Adrenal gland (tissue), 5 donors: Measurements from ENCODE around the gene HACE1.

Experiments
- POLR2A ChIP-seq, 2 donors: fragments of 450-650 bp; IDR thresholded peaks; one replicate each; pipeline ENCODE4 v1.6.1; 2017; ENCODE audit warnings: antibody characterized with exemption in 2 of 2, mild to moderate bottlenecking in 2 of 2, moderate library complexity in 1 of 2
- TF ChIP-seq, protein P1 (sequence below), 6 experiments: fragments of 450-650 bp in 4 of 6; fragments of 200-600 bp in 2 of 6; sonication (generic) in 1 of 6; IDR thresholded peaks; 1 replicate in 5 of 6; 2 replicates in 1 of 6; pipeline versions ENCODE4 v1.5.1 to v1.8.0; 2016 to 2021; ENCODE audit warnings: antibody characterized with exemption in 6 of 6, mild to moderate bottlenecking in 2 of 6, moderate library complexity in 1 of 6
- donor health status: DM: no; HTN: no; CAD: no.

DNA sequence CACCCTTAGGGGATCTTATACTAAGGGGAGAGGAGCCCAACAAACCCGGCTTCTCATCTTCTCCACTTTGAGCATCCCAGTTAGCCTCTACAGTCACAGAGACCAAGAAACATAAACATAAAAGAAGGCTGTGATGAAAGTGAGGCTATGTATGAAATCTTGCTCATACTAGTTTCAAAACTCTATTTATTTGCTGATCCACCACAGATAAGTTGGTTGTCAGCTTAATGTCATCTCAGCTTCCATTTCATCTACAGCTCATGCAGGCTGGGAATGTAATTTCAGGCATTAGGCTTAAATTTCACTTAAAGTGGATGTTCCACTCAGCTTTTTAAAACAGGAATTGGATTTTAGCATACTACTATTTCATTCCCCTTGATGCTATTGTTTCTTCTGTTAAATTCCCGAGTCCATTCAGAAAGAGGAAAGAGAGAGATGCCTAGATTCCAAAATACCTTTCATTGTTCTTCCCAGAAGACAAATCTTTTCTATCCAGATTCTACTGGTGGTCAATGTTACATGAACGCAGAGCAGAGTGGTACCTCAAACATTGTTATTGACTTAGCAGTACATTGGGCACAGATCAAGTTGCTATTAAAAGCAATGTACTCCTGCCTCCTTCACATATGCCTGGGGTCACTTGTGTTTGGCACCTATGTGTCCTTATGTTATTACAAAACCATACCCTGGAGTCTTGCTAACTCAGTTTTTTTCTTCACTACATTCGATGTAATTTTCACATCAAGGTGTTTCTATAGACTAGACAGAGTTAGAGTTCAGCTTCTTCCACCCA lies 149.0 kb downstream of the HACE1 start:
- TF ChIP-seq, protein P1, sequence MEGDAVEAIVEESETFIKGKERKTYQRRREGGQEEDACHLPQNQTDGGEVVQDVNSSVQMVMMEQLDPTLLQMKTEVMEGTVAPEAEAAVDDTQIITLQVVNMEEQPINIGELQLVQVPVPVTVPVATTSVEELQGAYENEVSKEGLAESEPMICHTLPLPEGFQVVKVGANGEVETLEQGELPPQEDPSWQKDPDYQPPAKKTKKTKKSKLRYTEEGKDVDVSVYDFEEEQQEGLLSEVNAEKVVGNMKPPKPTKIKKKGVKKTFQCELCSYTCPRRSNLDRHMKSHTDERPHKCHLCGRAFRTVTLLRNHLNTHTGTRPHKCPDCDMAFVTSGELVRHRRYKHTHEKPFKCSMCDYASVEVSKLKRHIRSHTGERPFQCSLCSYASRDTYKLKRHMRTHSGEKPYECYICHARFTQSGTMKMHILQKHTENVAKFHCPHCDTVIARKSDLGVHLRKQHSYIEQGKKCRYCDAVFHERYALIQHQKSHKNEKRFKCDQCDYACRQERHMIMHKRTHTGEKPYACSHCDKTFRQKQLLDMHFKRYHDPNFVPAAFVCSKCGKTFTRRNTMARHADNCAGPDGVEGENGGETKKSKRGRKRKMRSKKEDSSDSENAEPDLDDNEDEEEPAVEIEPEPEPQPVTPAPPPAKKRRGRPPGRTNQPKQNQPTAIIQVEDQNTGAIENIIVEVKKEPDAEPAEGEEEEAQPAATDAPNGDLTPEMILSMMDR (IDR thresholded peaks at IDR 0.05): no peak
- no peak for TF ChIP-seq POLR2A (IDR thresholded peaks at IDR 0.05)
